Osteoblast (primary cell): ENCODE results near the gene LRRIQ1. TPM values are rescaled to one million over a fixed set of nuclear protein-coding genes. Genes with fewer than 3 reads are reported as not detected.

Source experiments
- DNase-seq: peaks from one replicate; pipeline ENCODE4 v3.0.0; 2011; ENCODE audit warnings: low spot score, mixed read lengths; ENCODE audit not compliant: insufficient read length; ENCODE audit errors: missing footprints
- H2AFZ ChIP-seq: 2 replicates; pipeline ENCODE4 v1.6.0; 2011; ENCODE audit warnings: mild to moderate bottlenecking, low read length
- H3K27ac ChIP-seq: 2 replicates; pipeline ENCODE4 v1.5.1; 2011; ENCODE audit warnings: mild to moderate bottlenecking, low read depth, low read length, moderate library complexity
- H3K27me3 ChIP-seq: 2 replicates; pipeline ENCODE4 v1.6.0; 2012; ENCODE audit warnings: mild to moderate bottlenecking, control low read depth, inconsistent platforms, low read length, moderate library complexity; ENCODE audit not compliant: insufficient read depth
- H3K36me3 ChIP-seq: 2 replicates; pipeline ENCODE4 v1.5.1; 2011; ENCODE audit warnings: mild to moderate bottlenecking, low read length, control low read depth, moderate library complexity; ENCODE audit not compliant: insufficient read depth
- H3K4me1 ChIP-seq: 2 replicates; pipeline ENCODE4 v1.5.1; 2011; ENCODE audit warnings: mild to moderate bottlenecking, low read length, control low read depth, moderate library complexity; ENCODE audit not compliant: insufficient read depth
- H3K4me2 ChIP-seq: 2 replicates; pipeline ENCODE4 v1.6.0; 2011; ENCODE audit warnings: mild to moderate bottlenecking, low read length; ENCODE audit not compliant: insufficient read depth
- H3K4me3 ChIP-seq: fragments of 200-600 bp; sonication (generic); 3 replicates; pipeline ENCODE4 v1.5.1; 2012; ENCODE audit warnings: mild to moderate bottlenecking, low read length, inconsistent platforms; ENCODE audit not compliant: insufficient read depth
- H3K79me2 ChIP-seq: 2 replicates; pipeline ENCODE4 v1.6.0; 2012; ENCODE audit warnings: mild to moderate bottlenecking, low read length, control low read depth, inconsistent platforms; ENCODE audit not compliant: insufficient read depth
- H3K9me3 ChIP-seq: 2 replicates; pipeline ENCODE4 v1.5.1; 2011; ENCODE audit warnings: low read depth, low read length, control low read depth
- H4K20me1 ChIP-seq: 2 replicates; pipeline ENCODE4 v1.6.0; 2012; ENCODE audit warnings: mild to moderate bottlenecking, low read length, control low read depth; ENCODE audit not compliant: insufficient read depth
- total RNA-seq: library from RNA; depleted of rRNA; stranded (reverse); fragments of >200 nt; gene quantifications from 2 replicates; pipeline ENCODE4 v1.2.3, GENCODE V29; 2012
- TF ChIP-seq, protein P1 (sequence below): IDR thresholded peaks from 2 replicates; pipeline ENCODE4 v1.5.1; 2011; ENCODE audit warnings: mild to moderate bottlenecking, low read depth, low read length, moderate library complexity; ENCODE audit errors: extremely low read depth

The LRRIQ1 gene
- total RNA-seq, 1 donor, result not detected

DNA sequence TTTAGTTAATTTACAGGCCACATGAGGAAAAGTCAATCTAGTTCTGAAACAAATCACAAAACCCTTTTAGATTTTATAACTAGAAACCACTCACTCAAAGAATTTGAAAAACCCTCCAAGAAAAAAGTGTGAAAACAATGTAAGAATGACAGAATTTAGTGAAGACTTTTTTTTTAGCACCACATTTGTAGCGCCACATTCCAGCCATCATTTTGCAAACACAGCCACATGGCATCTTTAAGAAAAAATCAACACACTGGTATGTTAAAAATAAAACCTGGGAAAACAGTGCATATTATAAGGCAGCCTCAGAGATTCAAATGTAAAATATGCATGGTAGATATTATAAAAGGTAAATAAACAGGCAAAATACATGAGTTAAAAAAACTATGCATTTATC, 221.5 kb downstream of the LRRIQ1 start:
- DNase-seq, result no peak
- no peaks in the 10 kb centered on the region for H4K20me1 ChIP-seq
- no peaks in the 10 kb centered on the region for H3K9me3 ChIP-seq
- H3K79me2 ChIP-seq, result no peaks in the 10 kb centered on the region
- no peak overlapping the region for H3K4me2 ChIP-seq
- H3K4me3 ChIP-seq, result no peak overlapping the region
- no peaks in the 10 kb centered on the region for H3K4me1 ChIP-seq
- TF ChIP-seq, protein P1, sequence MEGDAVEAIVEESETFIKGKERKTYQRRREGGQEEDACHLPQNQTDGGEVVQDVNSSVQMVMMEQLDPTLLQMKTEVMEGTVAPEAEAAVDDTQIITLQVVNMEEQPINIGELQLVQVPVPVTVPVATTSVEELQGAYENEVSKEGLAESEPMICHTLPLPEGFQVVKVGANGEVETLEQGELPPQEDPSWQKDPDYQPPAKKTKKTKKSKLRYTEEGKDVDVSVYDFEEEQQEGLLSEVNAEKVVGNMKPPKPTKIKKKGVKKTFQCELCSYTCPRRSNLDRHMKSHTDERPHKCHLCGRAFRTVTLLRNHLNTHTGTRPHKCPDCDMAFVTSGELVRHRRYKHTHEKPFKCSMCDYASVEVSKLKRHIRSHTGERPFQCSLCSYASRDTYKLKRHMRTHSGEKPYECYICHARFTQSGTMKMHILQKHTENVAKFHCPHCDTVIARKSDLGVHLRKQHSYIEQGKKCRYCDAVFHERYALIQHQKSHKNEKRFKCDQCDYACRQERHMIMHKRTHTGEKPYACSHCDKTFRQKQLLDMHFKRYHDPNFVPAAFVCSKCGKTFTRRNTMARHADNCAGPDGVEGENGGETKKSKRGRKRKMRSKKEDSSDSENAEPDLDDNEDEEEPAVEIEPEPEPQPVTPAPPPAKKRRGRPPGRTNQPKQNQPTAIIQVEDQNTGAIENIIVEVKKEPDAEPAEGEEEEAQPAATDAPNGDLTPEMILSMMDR, result no peak
- no peaks in the 10 kb centered on the region for H3K27me3 ChIP-seq
- H3K27ac ChIP-seq, result no peak overlapping the region
- H2AFZ ChIP-seq, result no peak overlapping the region
- H3K36me3 ChIP-seq, result no peaks in the 10 kb centered on the region

DNA sequence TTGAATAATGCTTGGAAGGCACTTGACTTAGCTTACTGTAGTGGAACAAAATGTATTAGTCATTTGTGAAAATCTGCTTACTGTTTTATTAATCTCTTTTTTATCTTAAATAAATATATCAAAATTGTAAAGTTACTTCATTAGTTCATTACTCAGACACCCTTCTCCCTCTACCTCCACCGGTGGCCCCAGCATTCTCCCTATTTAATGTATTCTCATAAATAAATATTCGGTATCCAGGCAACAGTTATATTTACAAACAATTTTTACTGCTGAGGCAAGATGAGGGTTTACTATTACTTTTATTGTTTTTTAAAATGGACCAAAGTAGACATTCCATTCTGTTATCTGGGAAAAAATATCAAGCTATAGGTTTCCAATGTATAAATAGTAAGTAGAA, 224.3 kb downstream of the LRRIQ1 start:
- H3K4me2 ChIP-seq, result no peak overlapping the region
- TF ChIP-seq, protein P1, result no peak

DNA sequence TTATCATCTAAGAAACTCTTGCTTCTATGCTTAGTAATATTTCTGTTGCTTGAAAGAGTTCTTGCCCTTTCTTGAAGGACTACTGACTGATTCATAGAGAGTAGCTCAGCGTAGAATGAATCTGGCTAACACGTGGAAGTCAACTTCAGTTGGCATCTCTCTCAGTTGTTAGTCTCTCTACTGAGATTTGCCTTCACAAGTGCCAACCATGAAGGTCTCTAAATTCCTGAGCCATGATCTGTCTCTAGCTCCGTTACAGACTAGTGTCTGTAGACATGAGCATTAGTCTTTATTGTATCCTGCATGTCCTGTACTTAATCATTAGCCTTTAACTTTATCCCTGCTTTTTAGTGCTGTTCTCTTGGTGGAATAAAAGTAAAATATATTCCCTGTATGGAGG, 224.7 kb downstream of the LRRIQ1 start:
- TF ChIP-seq, protein P1, result no peak
- Histone ChIP-seq H3K4me3 (no peak overlapping the region), H4K20me1 (no peaks in the 10 kb centered on the region), H3K79me2 (no peaks in the 10 kb centered on the region), H3K4me1 (no peaks in the 10 kb centered on the region), H3K27ac (no peak overlapping the region), H3K36me3 (no peaks in the 10 kb centered on the region), H3K4me2 (no peak overlapping the region), H3K27me3 (no peaks in the 10 kb centered on the region), H3K9me3 (no peaks in the 10 kb centered on the region), H2AFZ (no peak overlapping the region)
- no peak for DNase-seq

More for the DNA sequence above, 224.3 kb downstream of the LRRIQ1 start:
- Histone ChIP-seq H3K79me2 (no peaks in the 10 kb centered on the region), H3K4me1 (no peaks in the 10 kb centered on the region), H3K9me3 (no peaks in the 10 kb centered on the region), H4K20me1 (no peaks in the 10 kb centered on the region), H3K4me3 (no peak overlapping the region), H2AFZ (no peak overlapping the region), H3K27ac (no peak overlapping the region), H3K27me3 (no peaks in the 10 kb centered on the region), H3K36me3 (no peaks in the 10 kb centered on the region)
- DNase-seq, result no peak

DNA sequence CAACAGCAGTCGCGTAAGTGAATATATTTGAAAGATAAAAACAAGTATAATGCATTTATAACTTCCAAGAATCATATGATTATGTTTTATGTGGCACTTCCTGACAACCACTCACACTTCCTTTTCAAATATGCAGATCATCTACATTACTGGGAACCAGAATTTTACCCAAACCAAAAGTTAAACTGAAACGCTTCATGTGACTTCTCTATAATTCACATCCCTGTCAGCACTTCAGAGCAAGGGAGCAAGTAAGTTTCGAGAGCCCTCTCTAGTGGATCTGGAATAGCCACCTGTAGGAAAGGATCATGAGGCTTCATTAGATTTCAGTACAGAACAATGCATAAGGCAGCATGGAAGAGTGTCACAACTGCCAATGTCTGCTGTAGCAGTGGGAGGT, 230.2 kb downstream of the LRRIQ1 start:
- DNase-seq, result no peak
- Histone ChIP-seq H4K20me1 (no peaks in the 10 kb centered on the region), H3K4me2 (no peak overlapping the region), H3K79me2 (no peaks in the 10 kb centered on the region), H3K27ac (no peak overlapping the region), H3K4me3 (no peak overlapping the region), H3K4me1 (no peaks in the 10 kb centered on the region), H3K36me3 (no peaks in the 10 kb centered on the region), H3K9me3 (no peaks in the 10 kb centered on the region), H2AFZ (no peak overlapping the region), H3K27me3 (no peaks in the 10 kb centered on the region)
- TF ChIP-seq, protein P1, result no peak
